ENCODE measurements around the gene CEP128. TPM values are rescaled to one million over a fixed set of nuclear protein-coding genes. Genes with fewer than 3 reads are reported as not detected.

CEP128 gene
- total RNA-seq, 4 donors from 2014 or later = 1.9 to 9.7 (median 4.0) TPM

- no peaks in the 10 kb centered on the region for H3K27me3 ChIP-seq
- DNase-seq = no peak
- intact Hi-C loops (cut with DNase I; ENCODE audit: low total_unique reads) (no loop called here), in situ Hi-C loops (cut with MboI; ENCODE audit: low pct_ligation_motif_present in 1 of 4, low pct_unique_long_range_greater_than_20kb in 1 of 4, low sequenced_read_pairs in 3 of 4) (no loop called here)
- no peak overlapping the region for H3K4me3 ChIP-seq
- no peaks in the 10 kb centered on the region for H3K36me3 ChIP-seq
- H3K9me3 ChIP-seq = no peaks in the 10 kb centered on the region
- WGBS, 2 donors (ENCODE audit: low coverage in 1 of 2) = 93 to 100% methylated on average over 1 of the region's 1 CpG
- no peak for TF ChIP-seq POLR2A (IDR thresholded peaks at IDR 0.05)
- no peak for TF ChIP-seq EP300 (IDR thresholded peaks at IDR 0.05; ENCODE audit: low read depth)
- TF ChIP-seq POLR2AphosphoS5 (IDR thresholded peaks at IDR 0.05) = no peak
- TF ChIP-seq, protein P1, sequence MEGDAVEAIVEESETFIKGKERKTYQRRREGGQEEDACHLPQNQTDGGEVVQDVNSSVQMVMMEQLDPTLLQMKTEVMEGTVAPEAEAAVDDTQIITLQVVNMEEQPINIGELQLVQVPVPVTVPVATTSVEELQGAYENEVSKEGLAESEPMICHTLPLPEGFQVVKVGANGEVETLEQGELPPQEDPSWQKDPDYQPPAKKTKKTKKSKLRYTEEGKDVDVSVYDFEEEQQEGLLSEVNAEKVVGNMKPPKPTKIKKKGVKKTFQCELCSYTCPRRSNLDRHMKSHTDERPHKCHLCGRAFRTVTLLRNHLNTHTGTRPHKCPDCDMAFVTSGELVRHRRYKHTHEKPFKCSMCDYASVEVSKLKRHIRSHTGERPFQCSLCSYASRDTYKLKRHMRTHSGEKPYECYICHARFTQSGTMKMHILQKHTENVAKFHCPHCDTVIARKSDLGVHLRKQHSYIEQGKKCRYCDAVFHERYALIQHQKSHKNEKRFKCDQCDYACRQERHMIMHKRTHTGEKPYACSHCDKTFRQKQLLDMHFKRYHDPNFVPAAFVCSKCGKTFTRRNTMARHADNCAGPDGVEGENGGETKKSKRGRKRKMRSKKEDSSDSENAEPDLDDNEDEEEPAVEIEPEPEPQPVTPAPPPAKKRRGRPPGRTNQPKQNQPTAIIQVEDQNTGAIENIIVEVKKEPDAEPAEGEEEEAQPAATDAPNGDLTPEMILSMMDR (IDR thresholded peaks at IDR 0.05) = no peak
- no peak overlapping the region for H3K27ac ChIP-seq
- H3K4me1 ChIP-seq = no peaks in the 10 kb centered on the region
Observed at GRCh38 chr14:80776657-80777056, 164.9 kb downstream of the CEP128 start.

- Histone ChIP-seq H3K9me3 (no peaks in the 10 kb centered on the region), H3K36me3 (no peaks in the 10 kb centered on the region), H3K4me3 (no peak overlapping the region), H3K27me3 (no peaks in the 10 kb centered on the region), H3K27ac (no peak overlapping the region), H3K4me1 (no peaks in the 10 kb centered on the region)
- intact Hi-C loops (cut with DNase I; ENCODE audit: low total_unique reads) (no loop called here), in situ Hi-C loops (cut with MboI; ENCODE audit: low pct_ligation_motif_present in 1 of 4, low pct_unique_long_range_greater_than_20kb in 1 of 4, low sequenced_read_pairs in 3 of 4) (no loop called here)
- TF ChIP-seq POLR2AphosphoS5 (IDR thresholded peaks at IDR 0.05) (no peak), EP300 (IDR thresholded peaks at IDR 0.05; ENCODE audit: low read depth) (no peak)
- TF ChIP-seq, protein P1 (IDR thresholded peaks at IDR 0.05) = no peak
- no peak for DNase-seq
Observed at GRCh38 chr14:80776186-80776585, 165.4 kb downstream of the CEP128 start.

- TF ChIP-seq, protein P1 (IDR thresholded peaks at IDR 0.05) = no peak
- no peak for TF ChIP-seq POLR2AphosphoS5 (IDR thresholded peaks at IDR 0.05)
- TF ChIP-seq POLR2A (IDR thresholded peaks at IDR 0.05) = no peak
- TF ChIP-seq EP300 (IDR thresholded peaks at IDR 0.05; ENCODE audit: low read depth) = no peak
- intact Hi-C loops (cut with DNase I; ENCODE audit: low total_unique reads) = no loop called here
- no peaks in the 10 kb centered on the region for H3K9me3 ChIP-seq
- no peak overlapping the region for H3K27ac ChIP-seq
- in situ Hi-C loops (cut with MboI; ENCODE audit: low pct_ligation_motif_present in 1 of 4, low pct_unique_long_range_greater_than_20kb in 1 of 4, low sequenced_read_pairs in 3 of 4) = no loop called here
- no peak for DNase-seq
- H3K36me3 ChIP-seq = no peaks in the 10 kb centered on the region
- no peaks in the 10 kb centered on the region for H3K4me1 ChIP-seq
- no peaks in the 10 kb centered on the region for H3K27me3 ChIP-seq
- 98% methylated on average over 5 of the region's 5 CpGs; no CpG with 5 or more reads in 1 of the 2 donors for WGBS, 2 donors (ENCODE audit: low coverage in 1 of 2)
- H3K4me3 ChIP-seq = no peak overlapping the region
Observed at GRCh38 chr14:80772504-80772903, 169.0 kb downstream of the CEP128 start.

GRCh38 chr14:80771201-80771600 lies 170.3 kb downstream of the CEP128 start:
- TF ChIP-seq, protein P1 (IDR thresholded peaks at IDR 0.05) = no peak
- no peak for TF ChIP-seq POLR2AphosphoS5 (IDR thresholded peaks at IDR 0.05)
- no peak for TF ChIP-seq EP300 (IDR thresholded peaks at IDR 0.05; ENCODE audit: low read depth)
- no peak for TF ChIP-seq POLR2A (IDR thresholded peaks at IDR 0.05)
- no peaks in the 10 kb centered on the region for H3K27me3 ChIP-seq
- intact Hi-C loops (cut with DNase I; ENCODE audit: low total_unique reads) (no loop called here), in situ Hi-C loops (cut with MboI; ENCODE audit: low pct_ligation_motif_present in 1 of 4, low pct_unique_long_range_greater_than_20kb in 1 of 4, low sequenced_read_pairs in 3 of 4) (no loop called here)
- no peaks in the 10 kb centered on the region for H3K9me3 ChIP-seq
- WGBS, 2 donors (ENCODE audit: low coverage in 1 of 2) = 64 to 82% methylated on average over 1 of the region's 1 CpG
- H3K27ac ChIP-seq = no peak overlapping the region
- DNase-seq = no peak
- no peak overlapping the region for H3K4me3 ChIP-seq
- no peaks in the 10 kb centered on the region for H3K4me1 ChIP-seq
- no peaks in the 10 kb centered on the region for H3K36me3 ChIP-seq

Data from transverse colon (tissue), 4 donors.